ENCODE results near the gene CDH4.

- no peak for TF ChIP-seq CTCF (IDR thresholded peaks at IDR 0.05)
- TF ChIP-seq POLR2A (IDR thresholded peaks at IDR 0.05): no peak
- no peak for TF ChIP-seq EP300 (IDR thresholded peaks at IDR 0.05)
Measured at GRCh38 chr20:61562491-61562890, 310.4 kb downstream of the CDH4 start.

All from sigmoid colon (tissue), 4 donors.